Activated CD8-positive, alpha-beta memory T cell treated with anti-CD3 and anti-CD28 coated beads for 36 hours (primary cell): ENCODE data around the gene AKAP8L. TPM values are rescaled to one million over a fixed set of nuclear protein-coding genes. Genes with fewer than 3 reads are reported as not detected.
"Not testable (repeated sequence)": the region's sequence is repeated elsewhere in the genome, so short reads cannot be mapped to it uniquely, and the experiment has no call there.

Source experiments
- CTCF ChIA-PET: fragments of 350-600 bp; sonication (Branson Sonifier 250); formaldehyde crosslinking; loops from one replicate; lab custom pipeline; 2021; ENCODE audit warnings: antibody characterized with exemption; lab: Charles Lee
- POLR2A ChIA-PET: fragments of 350-600 bp; sonication (Branson Sonifier 250); formaldehyde crosslinking; loops from one replicate; lab custom pipeline; 2021; ENCODE audit warnings: antibody characterized with exemption; lab: Charles Lee
- total RNA-seq, 2 experiments: library from RNA; stranded (reverse); gene quantifications; one replicate each; pipeline ENCODE4 v1.2.3, GENCODE V29; 2021

The AKAP8L gene
- total RNA-seq, 2 experiments from 2014 or later = 67.1 to 68.2 TPM

- CTCF ChIA-PET = no interaction called here
- POLR2A ChIA-PET = no interaction called here
Observed at GRCh38 chr19:15403151-15403531, 15.6 kb downstream of the AKAP8L start.

- ChIA-PET POLR2A (no interaction called here), CTCF (no interaction called here)
Observed at GRCh38 chr19:15402411-15403150, 16.2 kb downstream of the AKAP8L start.

GRCh38 chr19:15401397-15401710 lies 17.4 kb downstream of the AKAP8L start:
- POLR2A ChIA-PET = no interaction called here
- CTCF ChIA-PET = no interaction called here

- CTCF ChIA-PET = no interaction called here
- POLR2A ChIA-PET = no interaction called here
Observed at GRCh38 chr19:15400521-15401396, 18.0 kb downstream of the AKAP8L start.

DNA sequence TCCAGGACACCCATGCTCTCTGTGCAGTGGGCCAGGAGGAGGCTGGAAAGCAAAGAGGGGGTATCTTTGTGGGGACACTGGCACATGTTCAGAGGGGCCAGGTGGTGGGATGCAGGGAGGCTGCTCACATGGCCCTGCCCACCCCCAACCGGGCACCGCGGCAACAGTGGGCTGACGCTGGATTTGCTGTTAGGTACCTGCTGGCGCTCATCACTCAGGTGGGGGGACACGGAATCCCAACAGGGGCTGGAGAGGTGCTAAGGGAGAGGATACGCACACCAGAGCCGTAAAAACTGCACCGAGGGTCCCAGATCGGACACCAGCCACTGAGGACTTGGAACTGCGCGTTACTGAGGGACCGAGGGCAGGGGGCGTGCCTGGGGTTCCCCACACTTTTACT lies 19.2 kb downstream of the AKAP8L start:
- ChIA-PET CTCF (interaction anchor here (0.5 kb wide), 1 partner anchor 68 kb away, joined by 3 read pairs; no protein-coding TSS in a partner anchor), POLR2A (no interaction called here)

DNA sequence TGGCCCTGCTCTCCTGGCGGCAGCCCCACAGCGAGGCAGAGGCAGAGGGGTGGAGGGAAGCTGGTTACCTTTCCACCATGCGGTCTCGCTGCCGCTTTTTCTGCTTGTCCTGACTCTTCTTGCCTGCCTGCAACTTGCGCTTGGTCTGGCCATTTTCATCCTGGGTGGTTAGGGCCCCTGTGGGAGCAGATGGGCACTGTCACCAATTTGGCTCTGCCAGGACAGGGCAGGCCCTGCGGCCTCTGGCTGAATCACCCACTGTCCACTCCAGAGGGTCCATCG lies 19.6 kb downstream of the AKAP8L start:
- POLR2A ChIA-PET = no interaction called here

GRCh38 chr19:15398501-15399233 lies 20.1 kb downstream of the AKAP8L start:
- POLR2A ChIA-PET = no interaction called here
- CTCF ChIA-PET = interaction anchor here (0.6 kb wide), 1 partner anchor 156 kb away, joined by 3 read pairs; no protein-coding TSS in a partner anchor

More for the DNA sequence above, 19.6 kb downstream of the AKAP8L start:
- CTCF ChIA-PET = interaction anchor here (0.5 kb wide), 1 partner anchor 69 kb away, joined by 3 read pairs; no protein-coding TSS in a partner anchor

GRCh38 chr19:15397782-15398181 lies 21.0 kb downstream of the AKAP8L start:
- ChIA-PET POLR2A (no interaction called here), CTCF (interaction anchor here (0.6 kb wide), 1 partner anchor 157 kb away, joined by 3 read pairs; no protein-coding TSS in a partner anchor)

DNA sequence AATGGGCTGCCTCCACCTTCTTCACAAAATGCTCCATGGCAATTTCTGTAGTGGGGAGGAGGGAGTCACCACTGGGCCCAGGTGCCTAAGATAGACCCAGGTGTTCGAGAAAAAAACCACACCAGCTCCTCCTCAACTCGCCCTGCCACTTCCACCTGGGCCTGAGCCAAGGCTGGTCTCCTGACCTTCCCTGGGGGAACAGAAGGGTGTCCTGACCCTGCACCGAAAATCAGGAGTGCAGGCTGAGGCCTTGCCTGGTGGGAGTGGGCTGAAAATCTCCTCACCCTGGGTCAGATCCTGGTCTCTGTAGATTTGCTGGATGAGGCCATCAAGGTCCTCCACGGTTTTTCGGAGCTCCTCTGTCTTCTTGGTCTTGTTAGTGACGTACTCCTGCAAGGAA lies 21.6 kb downstream of the AKAP8L start:
- POLR2A ChIA-PET = no interaction called here

GRCh38 chr19:15396436-15396835 lies 22.4 kb downstream of the AKAP8L start:
- ChIA-PET CTCF (no interaction called here), POLR2A (interaction anchor here (0.9 kb wide), 1 partner anchor 16 kb away, joined by 5 read pairs; no protein-coding TSS in a partner anchor)

More for the DNA sequence above, 21.6 kb downstream of the AKAP8L start:
- CTCF ChIA-PET = no interaction called here

DNA sequence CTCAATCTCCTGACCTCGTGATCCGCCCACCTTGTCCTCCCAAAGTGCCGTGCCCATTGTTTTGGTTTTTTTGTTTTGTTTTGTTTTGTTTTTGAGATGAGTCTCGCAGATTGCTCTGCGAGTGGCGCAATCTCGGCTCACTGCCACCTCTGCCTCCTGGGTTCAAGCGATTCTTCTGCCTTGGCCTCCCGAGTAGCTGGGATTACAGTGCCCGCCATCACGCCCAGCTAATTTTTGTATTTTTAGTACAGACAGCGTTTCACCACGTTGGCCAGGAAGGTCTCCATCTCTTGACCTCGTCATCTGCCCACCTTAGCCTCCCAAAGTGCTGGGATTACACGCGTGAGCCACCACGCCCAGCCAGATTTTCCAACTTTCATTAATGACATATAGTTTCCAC lies 23.5 kb downstream of the AKAP8L start:
- CTCF ChIA-PET, POLR2A ChIA-PET: not testable (repeated sequence)

GRCh38 chr19:15394426-15394825 lies 24.4 kb downstream of the AKAP8L start:
- ChIA-PET POLR2A (no interaction called here), CTCF (interaction anchor here (0.6 kb wide), 1 partner anchor 584 kb away, joined by 5 read pairs; no protein-coding TSS in a partner anchor)

DNA sequence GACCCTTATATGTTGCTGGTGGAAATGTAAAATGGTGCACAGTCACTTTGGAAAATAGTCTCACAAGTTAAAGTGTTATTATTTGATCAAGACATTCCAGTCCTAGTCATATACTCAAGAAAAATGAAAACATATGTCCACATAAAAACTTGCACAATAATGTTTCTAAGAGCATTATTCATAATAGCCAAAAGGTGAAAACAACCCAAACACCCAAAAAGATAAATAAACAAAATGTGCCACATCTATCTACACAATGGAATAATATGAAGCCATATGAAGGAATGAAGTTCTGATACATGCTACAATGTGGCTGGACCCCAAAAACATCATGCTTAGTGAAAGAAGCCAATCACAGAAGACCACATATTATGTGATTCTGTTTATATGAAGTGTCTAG lies 24.8 kb downstream of the AKAP8L start:
- ChIA-PET CTCF (interaction anchor here (0.7 to 0.8 kb wide), 3 partner anchors 9 to 162 kb away, joined by 3 to 4 read pairs (median 4); no protein-coding TSS in a partner anchor), POLR2A (no interaction called here)

DNA sequence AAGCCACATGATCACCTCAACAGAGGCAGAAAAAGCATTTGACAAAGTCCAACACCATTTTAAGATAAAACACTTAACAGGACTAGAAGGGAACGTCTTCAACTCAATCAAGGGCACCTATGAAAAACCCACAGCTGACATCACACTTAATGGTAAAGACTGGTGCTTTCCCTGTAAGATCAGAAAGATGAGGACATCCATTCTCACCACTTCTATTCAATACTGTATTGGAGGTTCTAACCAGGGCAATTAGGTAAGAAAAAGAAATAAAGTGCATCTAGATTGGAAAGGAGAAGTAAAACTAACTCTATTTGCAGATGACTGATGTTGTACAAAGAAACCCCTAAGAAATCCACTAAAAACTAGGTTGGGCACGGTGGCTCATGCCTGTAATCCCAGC lies 28.0 kb downstream of the AKAP8L start:
- POLR2A ChIA-PET = no interaction called here
- CTCF ChIA-PET = interaction anchor here (0.6 kb wide), 1 partner anchor 245 kb away, joined by 3 read pairs; no protein-coding TSS in a partner anchor

- CTCF ChIA-PET = interaction anchor here (0.6 kb wide), 1 partner anchor 1784 kb away, joined by 3 read pairs; no protein-coding TSS in a partner anchor
- POLR2A ChIA-PET = no interaction called here
Observed at GRCh38 chr19:15381864-15382263, 36.9 kb downstream of the AKAP8L start.

- POLR2A ChIA-PET = no interaction called here
- CTCF ChIA-PET = no interaction called here
Observed at GRCh38 chr19:15381429-15381828, 37.4 kb downstream of the AKAP8L start.

- CTCF ChIA-PET = interaction anchor here (0.6 to 2.3 kb wide), 4 partner anchors 39 to 177 kb away, joined by 3 to 11 read pairs (median 6); partner anchors contain the start of gene AKAP8L
Observed at GRCh38 chr19:15379999-15380647, 38.7 kb downstream of the AKAP8L start.

More at GRCh38 chr19:15379999-15380647, 38.7 kb downstream of the AKAP8L start:
- POLR2A ChIA-PET = interaction anchor here (0.5 to 2.9 kb wide), 11 partner anchors 16 to 176 kb away, joined by 3 to 20 read pairs (median 5); partner anchors contain the start of genes AKAP8L and BRD4
